GM12864 (cell line): Measurements from ENCODE around the gene THADA.
"Not testable (repeated sequence)": the region's sequence is repeated elsewhere in the genome, so short reads cannot be mapped to it uniquely, and the experiment has no call there.

ENCODE experiments used
- DNase-seq: peaks from one replicate; pipeline ENCODE4 v3.0.0-alpha.2; 2011; ENCODE audit warnings: low read depth
- H3K4me3 ChIP-seq: 2 replicates; pipeline ENCODE4 v1.5.1; 2011; ENCODE audit warnings: mild to moderate bottlenecking, low read depth, low read length, control low read depth
- TF ChIP-seq, protein P1 (sequence below): IDR thresholded peaks from 2 replicates; pipeline ENCODE4 v1.5.1; 2011; ENCODE audit warnings: low read depth, mild to moderate bottlenecking, moderate library complexity, low read length, control low read depth, inconsistent platforms; ENCODE audit errors: missing control alignments

THADA gene

DNA sequence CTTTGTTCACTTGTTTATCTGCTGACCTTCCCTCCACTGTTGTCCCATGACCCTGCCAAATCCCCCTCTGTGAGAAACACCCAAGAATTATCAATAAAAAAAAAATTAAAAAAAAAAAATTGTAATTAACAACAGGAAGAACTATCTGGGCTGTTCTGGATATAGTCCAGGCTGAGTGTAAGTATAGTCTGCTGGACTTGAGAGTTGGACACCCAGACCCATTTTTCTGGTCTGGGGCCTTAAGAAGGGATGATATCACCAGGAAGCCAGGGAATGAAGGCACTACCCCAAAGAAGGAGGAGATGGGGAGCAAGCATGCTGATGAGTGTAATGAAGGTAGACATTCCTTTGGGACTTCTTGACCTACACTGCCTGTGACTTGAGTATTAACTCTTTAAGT, 297.3 kb downstream of the THADA start:
- TF ChIP-seq, protein P1, sequence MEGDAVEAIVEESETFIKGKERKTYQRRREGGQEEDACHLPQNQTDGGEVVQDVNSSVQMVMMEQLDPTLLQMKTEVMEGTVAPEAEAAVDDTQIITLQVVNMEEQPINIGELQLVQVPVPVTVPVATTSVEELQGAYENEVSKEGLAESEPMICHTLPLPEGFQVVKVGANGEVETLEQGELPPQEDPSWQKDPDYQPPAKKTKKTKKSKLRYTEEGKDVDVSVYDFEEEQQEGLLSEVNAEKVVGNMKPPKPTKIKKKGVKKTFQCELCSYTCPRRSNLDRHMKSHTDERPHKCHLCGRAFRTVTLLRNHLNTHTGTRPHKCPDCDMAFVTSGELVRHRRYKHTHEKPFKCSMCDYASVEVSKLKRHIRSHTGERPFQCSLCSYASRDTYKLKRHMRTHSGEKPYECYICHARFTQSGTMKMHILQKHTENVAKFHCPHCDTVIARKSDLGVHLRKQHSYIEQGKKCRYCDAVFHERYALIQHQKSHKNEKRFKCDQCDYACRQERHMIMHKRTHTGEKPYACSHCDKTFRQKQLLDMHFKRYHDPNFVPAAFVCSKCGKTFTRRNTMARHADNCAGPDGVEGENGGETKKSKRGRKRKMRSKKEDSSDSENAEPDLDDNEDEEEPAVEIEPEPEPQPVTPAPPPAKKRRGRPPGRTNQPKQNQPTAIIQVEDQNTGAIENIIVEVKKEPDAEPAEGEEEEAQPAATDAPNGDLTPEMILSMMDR, result no peak
- no peak overlapping the region for H3K4me3 ChIP-seq
- no peak for DNase-seq

DNA sequence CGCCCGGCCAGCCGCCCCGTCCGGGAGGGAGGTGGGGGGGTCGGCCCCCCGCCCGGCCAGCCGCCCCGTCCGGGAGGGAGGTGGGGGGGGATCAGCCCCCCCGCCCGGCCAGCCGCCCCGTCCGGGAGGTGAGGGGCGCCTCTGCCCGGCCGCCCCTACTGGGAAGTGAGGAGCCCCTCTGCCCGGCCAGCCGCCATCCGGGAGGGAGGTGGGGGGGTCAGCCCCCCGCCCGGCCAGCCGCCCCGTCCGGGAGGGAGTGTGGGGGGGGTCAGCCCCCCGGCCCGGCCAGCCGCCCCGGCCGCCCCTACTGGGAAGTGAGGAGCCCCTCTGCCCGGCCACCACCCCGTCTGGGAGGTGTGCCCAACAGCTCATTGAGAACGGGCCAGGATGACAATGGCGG, 298.1 kb downstream of the THADA start:
- not testable (repeated sequence) for DNase-seq, H3K4me3 ChIP-seq

DNA sequence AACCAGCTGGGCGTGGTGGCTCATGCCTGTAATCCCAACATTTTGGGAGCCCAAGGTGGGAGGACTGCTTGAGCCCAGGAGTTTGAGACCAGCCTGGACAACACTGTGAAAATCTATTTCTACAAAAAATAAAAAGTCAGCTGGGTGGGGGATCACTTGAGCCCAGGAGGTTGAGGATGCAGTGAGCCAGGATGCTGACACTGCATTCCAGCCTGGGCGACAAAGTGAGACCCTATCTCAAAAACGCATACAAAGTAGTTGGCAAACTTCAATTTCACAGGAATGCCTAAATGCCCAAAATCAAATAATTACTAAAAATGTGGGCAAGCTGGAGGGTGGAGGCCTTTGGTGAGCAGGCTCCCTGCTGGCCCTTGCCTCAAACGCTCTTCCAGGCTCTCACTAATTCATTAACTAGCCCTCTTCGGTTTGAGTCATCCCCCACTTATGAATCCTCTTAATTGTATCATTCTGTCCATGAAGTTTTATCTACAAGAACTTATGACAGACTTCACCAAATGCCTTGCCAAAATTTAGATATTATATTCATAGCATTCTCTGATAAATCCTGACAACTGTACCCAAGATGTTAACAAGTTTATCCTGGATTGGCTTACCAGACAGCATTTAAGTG, 300.8 kb downstream of the THADA start:
- TF ChIP-seq, protein P1, result no peak
- no peak overlapping the region for H3K4me3 ChIP-seq

DNA sequence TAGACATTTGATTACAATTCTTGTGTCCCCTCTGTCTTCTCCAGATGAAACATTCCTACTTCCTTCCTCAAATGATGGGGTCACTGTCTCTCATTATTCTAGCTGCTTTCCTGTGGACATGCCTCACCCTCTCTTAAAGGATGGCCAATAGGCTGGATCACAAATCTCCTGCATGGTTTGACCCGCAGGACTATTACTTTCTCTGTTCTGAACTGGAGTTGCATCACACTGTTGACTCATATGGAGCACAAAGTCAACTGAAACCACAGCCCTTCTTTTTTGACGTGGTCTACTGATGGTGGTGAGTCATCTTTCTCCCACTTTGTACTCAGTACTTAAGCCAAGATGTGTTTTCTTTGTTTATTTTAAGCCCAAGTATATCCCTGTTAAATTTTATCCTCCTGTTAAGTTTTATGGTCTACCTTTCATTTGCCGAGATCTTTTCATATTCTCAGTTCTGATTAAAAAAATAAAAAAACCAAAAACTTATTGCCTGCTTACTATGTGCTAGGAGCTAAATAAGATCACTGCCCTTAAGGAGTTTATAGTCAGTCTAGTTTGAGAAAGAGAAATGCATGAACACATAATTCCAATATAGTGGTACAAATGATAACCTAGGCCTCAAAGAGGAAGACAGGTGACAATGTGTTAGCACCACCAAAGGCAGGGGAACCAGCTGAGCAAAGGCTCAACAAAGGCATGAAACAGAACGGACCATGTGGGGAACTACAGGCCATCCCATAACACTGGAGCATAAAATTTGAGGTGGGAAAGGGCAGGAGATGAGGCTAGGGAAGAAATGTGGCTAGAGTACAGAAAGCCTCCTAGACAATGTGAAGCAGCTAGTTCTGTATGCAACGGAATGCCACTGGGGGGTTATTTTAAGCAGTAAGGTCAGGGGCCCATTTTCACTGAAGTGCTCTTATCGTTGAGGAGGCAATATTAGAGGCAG, 301.8 kb downstream of the THADA start:
- TF ChIP-seq, protein P1, result no peak
- H3K4me3 ChIP-seq, result no peak overlapping the region
- peak; percentile 87 for DNase-seq

More for the DNA sequence above, 300.8 kb downstream of the THADA start:
- no peak for DNase-seq

DNA sequence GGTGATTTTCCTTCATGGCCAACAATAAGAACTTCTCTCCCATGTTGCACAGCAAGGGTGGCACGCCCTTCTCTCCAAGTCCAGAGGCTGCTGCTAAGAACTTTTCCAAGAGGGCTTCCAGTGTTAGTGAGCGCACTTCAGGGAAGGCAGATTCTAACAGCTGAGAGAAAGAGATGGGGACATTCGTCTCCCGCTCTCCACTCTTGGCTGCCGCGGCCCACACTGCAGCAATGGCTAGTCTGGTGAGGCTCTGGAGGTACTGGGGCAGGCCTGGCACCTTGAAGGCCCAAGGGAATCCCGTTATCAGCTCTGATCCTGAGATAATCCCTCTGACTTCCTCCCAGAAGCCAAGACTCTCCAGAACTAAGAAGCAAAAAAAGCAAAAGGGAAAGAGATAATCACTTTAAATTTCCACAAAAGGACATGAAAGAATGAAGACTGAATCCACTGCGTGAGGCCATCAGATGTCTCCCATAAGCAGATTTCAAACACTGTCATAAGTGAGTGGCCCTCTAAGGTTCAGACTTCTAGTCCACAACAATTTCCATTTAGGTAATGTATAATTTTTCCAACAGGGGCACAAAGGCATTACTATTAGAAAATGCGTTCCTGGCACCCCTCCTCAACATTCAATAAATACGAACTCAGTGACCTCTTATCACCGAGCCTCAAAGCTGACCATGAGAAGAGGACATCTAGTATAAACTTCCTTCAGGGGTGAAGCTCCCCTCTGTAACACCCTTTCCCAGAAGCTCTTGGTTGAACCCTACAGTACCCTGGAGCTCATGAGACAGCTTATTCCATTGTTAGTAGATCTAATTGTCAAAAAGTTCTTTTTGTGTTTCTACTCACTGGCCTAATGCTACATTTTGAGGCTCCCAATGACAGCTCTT, 302.7 kb downstream of the THADA start:
- no peak overlapping the region for H3K4me3 ChIP-seq
- no peak for DNase-seq
- TF ChIP-seq, protein P1, result no peak

DNA sequence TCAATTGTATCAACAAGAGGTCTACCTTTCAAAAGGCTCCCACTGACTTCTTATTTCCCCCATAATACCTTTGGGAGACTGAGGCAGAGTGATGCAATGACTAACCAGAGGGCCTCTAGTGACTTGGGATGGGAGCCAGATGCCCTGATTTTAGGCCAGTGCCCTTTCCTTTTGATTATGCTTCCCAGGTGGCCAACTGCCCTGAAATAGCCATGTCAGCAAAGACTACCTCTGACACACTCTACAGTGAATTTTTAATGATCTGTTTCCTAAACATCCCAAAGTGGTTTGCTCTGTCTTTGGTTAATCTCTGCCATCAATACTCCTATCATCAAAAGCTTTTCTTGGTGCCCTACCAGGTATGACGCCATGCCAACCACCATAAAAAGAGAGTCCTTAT, 303.5 kb downstream of the THADA start:
- no peak overlapping the region for H3K4me3 ChIP-seq
- no peak for DNase-seq
- TF ChIP-seq, protein P1, result no peak

DNA sequence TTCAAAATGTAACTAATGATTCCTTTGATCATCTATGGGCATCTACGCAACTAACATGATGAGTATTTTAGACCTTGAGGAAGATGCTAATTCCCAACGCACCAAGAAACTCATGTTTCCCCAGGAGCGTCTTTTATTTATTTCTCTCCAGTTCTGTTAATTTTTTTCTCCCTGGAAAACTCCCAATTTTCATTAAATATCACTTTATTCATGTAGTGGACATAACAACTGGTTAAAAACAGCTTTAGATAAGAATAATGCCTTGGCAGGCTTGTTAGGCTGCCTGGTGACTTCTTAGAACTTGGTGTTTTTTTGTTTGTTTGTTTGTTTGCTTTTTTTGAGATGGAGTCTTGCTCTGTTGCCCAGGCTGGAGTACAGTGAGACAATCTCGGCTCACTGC, 306.5 kb downstream of the THADA start:
- DNase-seq, result no peak
- no peak overlapping the region for H3K4me3 ChIP-seq
- TF ChIP-seq, protein P1, result no peak
